Keratinocyte (primary cell): ENCODE data around the gene FGFBP2. TPM values are rescaled to one million over a fixed set of nuclear protein-coding genes. Genes with fewer than 3 reads are reported as not detected.

Experiments used
- DNase-seq: peaks from one replicate; pipeline ENCODE4 v3.0.0-alpha.2; 2011; ENCODE audit warnings: low read depth, missing footprints, low spot score
- FAIRE-seq: peaks from 2 replicates; lab custom pipeline; 2011; peaks lifted over from hg19 to GRCh38; lab: Jason Lieb, UNC
- H2AFZ ChIP-seq: 2 replicates; pipeline ENCODE4 v1.6.0; 2012; ENCODE audit warnings: low read length, control low read depth, inconsistent platforms; ENCODE audit not compliant: control insufficient read depth
- H3K27ac ChIP-seq: 2 replicates; pipeline ENCODE4 v1.5.1; 2011; ENCODE audit warnings: low read length; ENCODE audit not compliant: control insufficient read depth, insufficient read depth
- H3K27me3 ChIP-seq: 3 replicates; pipeline ENCODE4 v1.6.0; 2011; ENCODE audit warnings: low read length; ENCODE audit not compliant: control insufficient read depth, insufficient read depth; ENCODE audit errors: extremely low read depth
- H3K36me3 ChIP-seq, 2 experiments: 2 replicates in 1 of 2; 3 replicates in 1 of 2; pipeline ENCODE4 v1.5.1; 2011; ENCODE audit warnings: low read length in 2 of 2, mild to moderate bottlenecking in 1 of 2; ENCODE audit not compliant: control insufficient read depth in 2 of 2, insufficient read depth in 2 of 2; ENCODE audit errors: extremely low read depth in 1 of 2
- H3K4me1 ChIP-seq: 3 replicates; pipeline ENCODE4 v1.5.1; 2011; ENCODE audit warnings: low read length; ENCODE audit not compliant: control insufficient read depth, insufficient read depth; ENCODE audit errors: extremely low read depth
- H3K4me2 ChIP-seq: 3 replicates; pipeline ENCODE4 v1.6.0; 2011; ENCODE audit warnings: low read depth, low read length; ENCODE audit not compliant: control insufficient read depth, insufficient read depth; ENCODE audit errors: extremely low read depth
- H3K4me3 ChIP-seq, 3 experiments: fragments of 200-600 bp in 1 of 3; sonication (generic) in 1 of 3; 2 replicates in 2 of 3; 3 replicates in 1 of 3; pipeline ENCODE4 v1.5.1; 2011 to 2016; ENCODE audit warnings: low read length in 3 of 3, mild to moderate bottlenecking in 3 of 3, control low read depth in 2 of 3, inconsistent platforms in 1 of 3, low read depth in 1 of 3, mixed read lengths in 1 of 3, mixed run types in 1 of 3, moderate library complexity in 1 of 3; ENCODE audit not compliant: control insufficient read depth in 2 of 3, insufficient read depth in 2 of 3; ENCODE audit errors: extremely low read depth in 1 of 3
- H3K79me2 ChIP-seq: 2 replicates; pipeline ENCODE4 v1.6.0; 2012; ENCODE audit warnings: low read length; ENCODE audit not compliant: control insufficient read depth, insufficient read depth
- H3K9ac ChIP-seq: 3 replicates; pipeline ENCODE4 v1.6.0; 2011; ENCODE audit warnings: low read length; ENCODE audit not compliant: control insufficient read depth, insufficient read depth; ENCODE audit errors: extremely low read depth
- H3K9me1 ChIP-seq: 3 replicates; pipeline ENCODE4 v1.6.0; 2011; ENCODE audit warnings: low read length; ENCODE audit not compliant: control insufficient read depth, insufficient read depth; ENCODE audit errors: extremely low read depth
- H3K9me3 ChIP-seq: 2 replicates; pipeline ENCODE4 v1.5.1; 2012; ENCODE audit warnings: low read depth, low read length; ENCODE audit not compliant: control insufficient read depth
- H4K20me1 ChIP-seq: 3 replicates; pipeline ENCODE4 v1.6.0; 2011; ENCODE audit warnings: low read length; ENCODE audit not compliant: control insufficient read depth, insufficient read depth; ENCODE audit errors: extremely low read depth
- EZH2 ChIP-seq: IDR thresholded peaks from one replicate; pipeline ENCODE4 v1.6.1; 2012; ENCODE audit warnings: inconsistent platforms, mild to moderate bottlenecking, low read length, moderate library complexity
- dilution Hi-C: fragments of 300-500 bp; cut with MboI; formaldehyde crosslinking; loops from one replicate; pipeline ENCODE4 v1.7.0; 2020; ENCODE audit warnings: low sequenced_read_pairs; ENCODE audit not compliant: extremely low pct_ligation_motif_present
- polyA plus RNA-seq, 5 experiments: library from polyadenylated mRNA; depleted of rRNA in 3 of 5; stranded (reverse) in 3 of 5; stranded (forward) in 1 of 5; unstranded in 1 of 5; fragments of >200 nt; gene quantifications; 1 replicate in 1 of 5; 2 replicates in 3 of 5; 3 replicates in 1 of 5; pipeline versions ENCODE4 v1.2.1 to v1.2.3, GENCODE V29; 2011 to 2012; ENCODE audit warnings: missing spikeins in 2 of 5, low read depth in 1 of 5, low replicate concordance in 1 of 5
- TF ChIP-seq, protein P1 (sequence below), 3 experiments: IDR thresholded peaks in 1 of 3; conservative IDR thresholded peaks in 1 of 3; optimal IDR thresholded peaks in 1 of 3; 2 replicates in 2 of 3; 3 replicates in 1 of 3; pipeline versions ENCODE3 to v1.5.1; 2011; ENCODE audit warnings: low read length in 3 of 3, mild to moderate bottlenecking in 3 of 3, moderate library complexity in 2 of 3, control low read depth in 1 of 3, inconsistent platforms in 1 of 3; ENCODE audit not compliant: insufficient read depth in 2 of 3; ENCODE audit errors: extremely low read depth in 1 of 3

FGFBP2 gene
- polyA plus RNA-seq, 1 donor (not counting 4 experiments of a cell fraction or from before 2014, with no cell fraction given), result not detected

DNA sequence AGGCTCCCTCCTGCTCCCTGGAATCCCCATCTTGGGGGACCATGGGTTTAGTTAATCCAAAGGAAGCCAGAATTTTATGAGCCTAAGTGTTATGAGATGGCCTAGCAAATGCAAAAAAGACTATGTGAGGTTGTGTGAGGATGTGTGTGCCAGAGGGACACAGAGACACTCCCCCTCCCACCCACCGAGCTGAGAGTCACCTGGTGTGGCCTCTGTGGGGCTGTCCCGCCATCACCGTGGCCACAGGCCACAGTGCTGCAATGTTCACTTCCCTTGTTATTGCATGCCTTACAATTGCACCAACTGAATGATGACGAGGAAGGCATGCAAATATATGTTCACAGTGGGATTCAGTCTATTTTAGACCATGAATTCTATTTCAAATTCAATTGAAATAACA lies 601 bp upstream of the FGFBP2 start:
- Histone ChIP-seq H3K4me2 (no peak overlapping the region), H2AFZ (no peak overlapping the region), H3K9me1 (no peaks in the 10 kb centered on the region), H3K9ac (no peak overlapping the region), H3K27me3 (peaks cover 5% of the 10 kb centered on the region), H3K4me1 (no peaks in the 10 kb centered on the region), H3K36me3 (no peaks in the 10 kb centered on the region), H4K20me1 (no peaks in the 10 kb centered on the region), H3K9me3 (no peaks in the 10 kb centered on the region), H3K79me2 (no peaks in the 10 kb centered on the region), H3K27ac (no peak overlapping the region), H3K4me3 (no peak overlapping the region)
- dilution Hi-C loops, result no loop called here
- TF ChIP-seq, protein P1, sequence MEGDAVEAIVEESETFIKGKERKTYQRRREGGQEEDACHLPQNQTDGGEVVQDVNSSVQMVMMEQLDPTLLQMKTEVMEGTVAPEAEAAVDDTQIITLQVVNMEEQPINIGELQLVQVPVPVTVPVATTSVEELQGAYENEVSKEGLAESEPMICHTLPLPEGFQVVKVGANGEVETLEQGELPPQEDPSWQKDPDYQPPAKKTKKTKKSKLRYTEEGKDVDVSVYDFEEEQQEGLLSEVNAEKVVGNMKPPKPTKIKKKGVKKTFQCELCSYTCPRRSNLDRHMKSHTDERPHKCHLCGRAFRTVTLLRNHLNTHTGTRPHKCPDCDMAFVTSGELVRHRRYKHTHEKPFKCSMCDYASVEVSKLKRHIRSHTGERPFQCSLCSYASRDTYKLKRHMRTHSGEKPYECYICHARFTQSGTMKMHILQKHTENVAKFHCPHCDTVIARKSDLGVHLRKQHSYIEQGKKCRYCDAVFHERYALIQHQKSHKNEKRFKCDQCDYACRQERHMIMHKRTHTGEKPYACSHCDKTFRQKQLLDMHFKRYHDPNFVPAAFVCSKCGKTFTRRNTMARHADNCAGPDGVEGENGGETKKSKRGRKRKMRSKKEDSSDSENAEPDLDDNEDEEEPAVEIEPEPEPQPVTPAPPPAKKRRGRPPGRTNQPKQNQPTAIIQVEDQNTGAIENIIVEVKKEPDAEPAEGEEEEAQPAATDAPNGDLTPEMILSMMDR (optimal IDR thresholded peaks at IDR 0.05 in 1 of 3, IDR thresholded peaks at IDR 0.05 in 1 of 3, conservative IDR thresholded peaks at IDR 0.05 in 1 of 3; ENCODE audit: extremely low read depth in 1 of 3, insufficient read depth in 2 of 3, low read length in 3 of 3), result no peak
- no peak for TF ChIP-seq EZH2
- no peak for FAIRE-seq
- DNase-seq, result no peak

DNA sequence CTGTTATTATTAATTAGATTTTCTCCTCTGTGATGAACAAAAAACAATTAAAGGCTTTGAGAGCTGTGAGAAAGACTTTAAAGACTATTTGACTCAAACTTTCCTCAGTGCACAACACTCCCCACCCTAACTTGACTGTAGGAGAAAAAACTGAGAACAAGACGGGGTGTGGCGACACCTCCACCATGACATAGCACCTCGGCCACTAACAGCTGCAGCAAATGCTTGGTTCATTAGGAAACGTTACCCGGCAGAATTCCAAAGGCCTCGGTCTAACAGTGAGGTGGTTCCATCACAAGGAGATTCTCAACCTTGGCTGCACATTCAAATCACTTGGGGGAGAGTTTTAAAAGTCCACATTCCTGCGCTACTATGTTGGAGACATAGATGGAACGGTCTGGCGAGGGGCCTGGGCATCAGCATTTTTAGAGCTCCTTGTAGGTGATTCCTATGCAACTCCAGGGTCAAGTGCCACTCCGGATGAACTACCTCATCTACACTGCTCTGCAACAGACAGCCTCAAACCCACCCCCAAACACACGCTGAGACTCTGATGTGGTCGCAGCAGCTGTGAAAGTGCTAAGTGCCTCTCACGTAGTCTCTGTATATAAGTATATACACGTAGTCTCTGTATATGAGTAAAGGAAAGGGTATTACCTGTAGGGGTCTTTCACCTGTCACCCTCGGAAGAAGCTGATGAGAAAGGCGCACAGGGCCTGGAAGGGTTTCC lies 1.0 kb downstream of the FGFBP2 start:
- H3K9me3 ChIP-seq, result no peaks in the 10 kb centered on the region
- no peak overlapping the region for H3K4me2 ChIP-seq
- H3K27ac ChIP-seq, result no peak overlapping the region
- H3K9ac ChIP-seq, result no peak overlapping the region
- H4K20me1 ChIP-seq, result no peaks in the 10 kb centered on the region
- peaks cover 5% of the 10 kb centered on the region for H3K27me3 ChIP-seq
- no peak overlapping the region for H2AFZ ChIP-seq
- no peaks in the 10 kb centered on the region for H3K4me1 ChIP-seq
- FAIRE-seq (no peak), DNase-seq (no peak)
- no peak for TF ChIP-seq EZH2
- TF ChIP-seq, protein P1 (optimal IDR thresholded peaks at IDR 0.05 in 1 of 3, IDR thresholded peaks at IDR 0.05 in 1 of 3, conservative IDR thresholded peaks at IDR 0.05 in 1 of 3; ENCODE audit: extremely low read depth in 1 of 3, insufficient read depth in 2 of 3, low read length in 3 of 3), result no peak
- no peak overlapping the region for H3K4me3 ChIP-seq
- no peaks in the 10 kb centered on the region for H3K79me2 ChIP-seq
- H3K36me3 ChIP-seq, result no peaks in the 10 kb centered on the region
- dilution Hi-C loops, result no loop called here
- H3K9me1 ChIP-seq, result no peaks in the 10 kb centered on the region
